NCI-H146 treated with DMSO at 0.1 percent for 48 hours (cell line): ENCODE measurements around the gene GALC.

ENCODE experiments used
- DNase-seq: peaks from one replicate; lab custom pipeline; 2025; ENCODE audit not compliant: unreplicated experiment; lab: John Stamatoyannopoulos, UW

The GALC gene

GRCh38 chr14:87888136-87888999 is 104.6 kb downstream of the GALC start:
- peak; percentile 21 for DNase-seq

- DNase-seq: no peak
Measured at GRCh38 chr14:87883750-87884149, 109.2 kb downstream of the GALC start.
